GM12878 (cell line): ENCODE data around the gene ROR2.

ENCODE experiments used
- ATF3 ChIP-seq: IDR thresholded peaks from 2 replicates; pipeline ENCODE4 v1.6.1; 2011; ENCODE audit warnings: low read depth, mild to moderate bottlenecking, low read length, moderate library complexity, borderline replicate concordance; ENCODE audit errors: extremely low read depth
- BCLAF1 ChIP-seq: fragments of 450-650 bp; IDR thresholded peaks from 2 replicates; pipeline ENCODE4 v1.6.1; 2017; ENCODE audit warnings: antibody characterized with exemption, mild to moderate bottlenecking, moderate library complexity
- CBFB ChIP-seq: IDR thresholded peaks from 2 replicates; pipeline ENCODE4 v1.6.1; 2016; ENCODE audit warnings: antibody characterized with exemption, low read depth
- CHD4 ChIP-seq: fragments of 200-600 bp; sonication (generic); IDR thresholded peaks from 2 replicates; pipeline ENCODE4 v1.6.1; 2016; ENCODE audit warnings: mild to moderate bottlenecking
- CTCF ChIP-seq, 3 experiments: IDR thresholded peaks in 2 of 3; conservative IDR thresholded peaks in 1 of 3; 2 replicates each; pipeline ENCODE4 v1.5.1; 2011; ENCODE audit warnings: low read depth in 3 of 3, low read length in 3 of 3, mild to moderate bottlenecking in 3 of 3, control low read depth in 2 of 3, moderate library complexity in 2 of 3, inconsistent platforms in 1 of 3, mixed read lengths in 1 of 3; ENCODE audit not compliant: control insufficient read depth in 2 of 3, insufficient read depth in 1 of 3; ENCODE audit errors: extremely low read depth in 1 of 3
- E4F1 ChIP-seq: fragments of 450-650 bp; IDR thresholded peaks from 2 replicates; pipeline ENCODE4 v1.6.1; 2018; ENCODE audit warnings: borderline replicate concordance, mild to moderate bottlenecking; ENCODE audit not compliant: partially characterized antibody
- EP300 ChIP-seq, 2 experiments: fragments of 150-350 bp in 1 of 2; IDR thresholded peaks; 2 replicates each; pipeline ENCODE4 v1.6.1; 2011 to 2012; ENCODE audit warnings: low read depth in 2 of 2, low read length in 2 of 2, borderline replicate concordance in 1 of 2, improper control_type of control experiment in 1 of 2, inconsistent platforms in 1 of 2; ENCODE audit not compliant: control insufficient read depth in 1 of 2
- HDAC6 ChIP-seq: fragments of 200-600 bp; sonication (generic); IDR thresholded peaks from one replicate; pipeline ENCODE4 v1.8.0; 2017; ENCODE audit warnings: antibody characterized with exemption; ENCODE audit not compliant: unreplicated experiment
- MYC ChIP-seq: IDR thresholded peaks from 2 replicates; pipeline ENCODE4 v1.6.1; 2011; ENCODE audit warnings: mild to moderate bottlenecking, low read length, moderate library complexity, inconsistent platforms; ENCODE audit not compliant: insufficient read depth, insufficient replicate concordance, insufficient read length, severe bottlenecking
- NR2F1 ChIP-seq: fragments of 450-650 bp; conservative IDR thresholded peaks from 2 replicates; pipeline ENCODE4 v1.6.1; 2017; ENCODE audit warnings: mild to moderate bottlenecking
- POLR2A ChIP-seq: IDR thresholded peaks from 2 replicates; pipeline ENCODE4 v1.6.1; 2011; ENCODE audit warnings: low read depth, mild to moderate bottlenecking, low read length
- SIN3A ChIP-seq: IDR thresholded peaks from 2 replicates; pipeline ENCODE4 v1.6.1; 2012; ENCODE audit warnings: low read depth, low read length, improper control_type of control experiment
- USF1 ChIP-seq: IDR thresholded peaks from 2 replicates; pipeline ENCODE4 v1.6.1; 2011; ENCODE audit warnings: borderline replicate concordance, low read depth, mild to moderate bottlenecking, moderate library complexity, mixed read lengths, low read length; ENCODE audit not compliant: insufficient read depth; ENCODE audit errors: extremely low read length
- ZBTB33 ChIP-seq: fragments of 450-650 bp; IDR thresholded peaks from 2 replicates; pipeline ENCODE4 v1.6.1; 2017; ENCODE audit warnings: mild to moderate bottlenecking

- TF ChIP-seq POLR2A (no peak), ATF3 (no peak), ZBTB33 (no peak), CTCF (IDR thresholded peaks at IDR 0.05 in 2 of 3, conservative IDR thresholded peaks at IDR 0.05 in 1 of 3; ENCODE audit: control insufficient read depth in 2 of 3, extremely low read depth in 1 of 3, insufficient read depth in 1 of 3, low read depth in 3 of 3, low read length in 3 of 3) (no peak), USF1 (no peak), EP300 (IDR thresholded peaks at IDR 0.05; ENCODE audit: borderline replicate concordance in 1 of 2, control insufficient read depth in 1 of 2, low read depth in 2 of 2, low read length in 2 of 2) (no peak), BCLAF1 (no peak), SIN3A (no peak), HDAC6 (no peak), CHD4 (no peak), CBFB (no peak), NR2F1 (no peak), E4F1 (no peak), MYC (no peak)
These were observed 109.1 kb downstream of the ROR2 start for GRCh38 chr9:91840882-91841281.
